CD4-positive, alpha-beta T cell treated with Interferon gamma for 1 hour (primary cell): Measurements from ENCODE around the gene RAB25.

Source experiments
- DNase-seq: peaks from one replicate; pipeline ENCODE4 v3.0.0-alpha.2; 2020

Gene RAB25

GRCh38 chr1:156080863-156081179 lies 19.9 kb downstream of the RAB25 start:
- no peak for DNase-seq

GRCh38 chr1:156081180-156081916 lies 20.4 kb downstream of the RAB25 start:
- no peak for DNase-seq

GRCh38 chr1:156081917-156082308 lies 21.0 kb downstream of the RAB25 start:
- no peak for DNase-seq

GRCh38 chr1:156082309-156083091 lies 21.5 kb downstream of the RAB25 start, which contains the start of gene MEX3A:
Gene MEX3A, minus strand, starts transcription at chr1:156082465. Its CDS starts 467 bp downstream, at chr1:156081998.
- peak; percentile 50 for DNase-seq

GRCh38 chr1:156083800-156084790 lies 23.1 kb downstream of the RAB25 start:
- no peak for DNase-seq

GRCh38 chr1:156086256-156086662 lies 25.3 kb downstream of the RAB25 start:
- no peak for DNase-seq

GRCh38 chr1:156089704-156090103 lies 28.7 kb downstream of the RAB25 start:
- DNase-seq = no peak

- DNase-seq = no peak
These were observed 29.3 kb downstream of the RAB25 start for GRCh38 chr1:156090138-156090839.

GRCh38 chr1:156090840-156091188 lies 29.9 kb downstream of the RAB25 start:
- peak; percentile 83 for DNase-seq

GRCh38 chr1:156091610-156092009 lies 30.6 kb downstream of the RAB25 start:
- no peak for DNase-seq

GRCh38 chr1:156095906-156096508 lies 35.0 kb downstream of the RAB25 start:
- DNase-seq = no peak

GRCh38 chr1:156096640-156097391 lies 35.9 kb downstream of the RAB25 start:
- DNase-seq = peak; percentile 96

- DNase-seq = no peak
These were observed 36.7 kb downstream of the RAB25 start for GRCh38 chr1:156097499-156098178.

- DNase-seq = no peak
These were observed 37.8 kb downstream of the RAB25 start for GRCh38 chr1:156098784-156099183.

GRCh38 chr1:156099282-156099681 lies 38.3 kb downstream of the RAB25 start:
- no peak for DNase-seq

GRCh38 chr1:156100205-156100995 lies 39.4 kb downstream of the RAB25 start:
- no peak for DNase-seq

GRCh38 chr1:156101880-156102279 lies 40.9 kb downstream of the RAB25 start:
- no peak for DNase-seq

GRCh38 chr1:156102633-156103511 lies 41.9 kb downstream of the RAB25 start:
- no peak for DNase-seq

- no peak for DNase-seq
These were observed 42.6 kb downstream of the RAB25 start for GRCh38 chr1:156103521-156103947.
